DOHH2 (cell line): ENCODE measurements around the gene TXNDC11.

ENCODE experiments used
- H3F3A ChIP-seq: fragments of 200-600 bp; sonication (generic), shearing (Covaris generic); 2 replicates; pipeline ENCODE4 v1.6.0; 2016; ENCODE audit warnings: antibody characterized with exemption, mild to moderate bottlenecking; ENCODE audit not compliant: control insufficient read depth, insufficient read depth
- H3K27ac ChIP-seq: fragments of 200-600 bp; sonication (generic); 2 replicates; pipeline ENCODE4 v1.5.1; 2014; ENCODE audit warnings: low read depth, mild to moderate bottlenecking, low read length, moderate library complexity
- H3K27me3 ChIP-seq: fragments of 200-600 bp; sonication (generic); 2 replicates; pipeline ENCODE4 v1.6.1; 2014; ENCODE audit warnings: mild to moderate bottlenecking, low read length, mixed read lengths; ENCODE audit not compliant: control insufficient read depth
- H3K36me3 ChIP-seq: fragments of 200-600 bp; sonication (generic); 2 replicates; pipeline ENCODE4 v1.6.1; 2014; ENCODE audit warnings: mild to moderate bottlenecking, low read length, moderate library complexity, mixed read lengths; ENCODE audit not compliant: control insufficient read depth
- H3K4me1 ChIP-seq: fragments of 200-600 bp; sonication (generic); 2 replicates; pipeline ENCODE4 v1.6.1; 2014; ENCODE audit warnings: mild to moderate bottlenecking, low read length, mixed read lengths; ENCODE audit not compliant: control insufficient read depth
- H3K4me2 ChIP-seq: fragments of 200-600 bp; sonication (generic); 2 replicates; pipeline ENCODE4 v1.6.0; 2014; ENCODE audit warnings: mild to moderate bottlenecking, low read length, moderate library complexity
- H3K4me3 ChIP-seq: fragments of 200-600 bp; sonication (generic); 2 replicates; pipeline ENCODE4 v1.5.1; 2014; ENCODE audit warnings: mild to moderate bottlenecking, low read length, mixed read lengths
- H3K79me2 ChIP-seq: fragments of 200-600 bp; sonication (generic); 2 replicates; pipeline ENCODE4 v1.6.1; 2014; ENCODE audit warnings: mild to moderate bottlenecking, low read length, mixed read lengths; ENCODE audit not compliant: control insufficient read depth
- H3K9me2 ChIP-seq: fragments of 200-600 bp; sonication (generic); replicated peaks from 2 replicates; pipeline ENCODE4 v1.6.1; 2014; ENCODE audit warnings: mild to moderate bottlenecking, low read length, mixed read lengths; ENCODE audit not compliant: control insufficient read depth
- H3K9me3 ChIP-seq: fragments of 200-600 bp; sonication (generic); 2 replicates; pipeline ENCODE4 v1.6.1; 2014; ENCODE audit warnings: antibody characterized with exemption, low read length, mixed read lengths; ENCODE audit not compliant: control insufficient read depth, insufficient read depth
- H4K20me1 ChIP-seq: fragments of 200-600 bp; sonication (generic); 2 replicates; pipeline ENCODE4 v1.6.0; 2014; ENCODE audit warnings: low read depth, mild to moderate bottlenecking, antibody characterized with exemption, low read length, moderate library complexity; ENCODE audit not compliant: control insufficient read depth, insufficient read depth
- CTCF ChIP-seq: fragments of 200-600 bp; sonication (generic); IDR thresholded peaks from one replicate; pipeline ENCODE4 v1.5.1; 2014; ENCODE audit warnings: antibody characterized with exemption, mild to moderate bottlenecking, low read depth, low read length; ENCODE audit not compliant: poor library complexity, severe bottlenecking
- EZH2phosphoT487 ChIP-seq: fragments of 200-600 bp; sonication (generic); IDR thresholded peaks from 2 replicates; pipeline ENCODE4 v1.6.1; 2017; ENCODE audit warnings: borderline replicate concordance, mild to moderate bottlenecking, antibody characterized with exemption, low read length, moderate library complexity, mixed read lengths

TXNDC11 gene

GRCh38 chr16:11642765-11643116 lies 99.9 kb downstream of the TXNDC11 start:
- TF ChIP-seq EZH2phosphoT487 = no peak
- H3K9me2 ChIP-seq = no peaks in the 10 kb centered on the region
- H3K4me3 ChIP-seq = no peak overlapping the region

GRCh38 chr16:11640987-11641817 lies 101.5 kb downstream of the TXNDC11 start:
- no peaks in the 10 kb centered on the region for H3K79me2 ChIP-seq
- no peaks in the 10 kb centered on the region for H3K36me3 ChIP-seq
- H3K4me1 ChIP-seq = peaks cover 28% of the 10 kb centered on the region
- no peak for TF ChIP-seq EZH2phosphoT487
- TF ChIP-seq CTCF = peak; percentile 83
- H4K20me1 ChIP-seq = no peaks in the 10 kb centered on the region
- H3K9me3 ChIP-seq = no peaks in the 10 kb centered on the region
- no peaks in the 10 kb centered on the region for H3K27me3 ChIP-seq
- H3K27ac ChIP-seq = no peak overlapping the region
- H3F3A ChIP-seq = no peaks in the 10 kb centered on the region
- H3K4me3 ChIP-seq = no peak overlapping the region
- no peaks in the 10 kb centered on the region for H3K9me2 ChIP-seq
- peak overlapping the region; percentile 36 for H3K4me2 ChIP-seq

More at GRCh38 chr16:11642765-11643116, 99.9 kb downstream of the TXNDC11 start:
- H3K27ac ChIP-seq = no peak overlapping the region
- no peaks in the 10 kb centered on the region for H3K79me2 ChIP-seq
- peaks cover 25% of the 10 kb centered on the region for H3K4me1 ChIP-seq
- H3K9me3 ChIP-seq = no peaks in the 10 kb centered on the region
- H3K4me2 ChIP-seq = no peak overlapping the region
- H4K20me1 ChIP-seq = no peaks in the 10 kb centered on the region
- no peaks in the 10 kb centered on the region for H3F3A ChIP-seq
- H3K27me3 ChIP-seq = no peaks in the 10 kb centered on the region
- no peaks in the 10 kb centered on the region for H3K36me3 ChIP-seq

GRCh38 chr16:11639925-11640899 lies 102.4 kb downstream of the TXNDC11 start:
- H3K4me1 ChIP-seq = peaks cover 36% of the 10 kb centered on the region
- H3K9me2 ChIP-seq = no peaks in the 10 kb centered on the region
- TF ChIP-seq EZH2phosphoT487 (no peak), CTCF (no peak)
- H3F3A ChIP-seq = no peaks in the 10 kb centered on the region
- no peaks in the 10 kb centered on the region for H3K79me2 ChIP-seq
- no peak overlapping the region for H3K4me3 ChIP-seq
- H3K36me3 ChIP-seq = no peaks in the 10 kb centered on the region
- no peak overlapping the region for H3K4me2 ChIP-seq
- no peak overlapping the region for H3K27ac ChIP-seq
- no peaks in the 10 kb centered on the region for H3K27me3 ChIP-seq
- no peaks in the 10 kb centered on the region for H3K9me3 ChIP-seq
- H4K20me1 ChIP-seq = no peaks in the 10 kb centered on the region
